GM12878 (cell line): ENCODE results near the gene PRDM16. TPM values are rescaled to one million over a fixed set of nuclear protein-coding genes. Genes with fewer than 3 reads are reported as not detected.

Experiments
- ATAC-seq: fragments of 200-7000 bp; cut with Tn5 transposase; 3 replicates; pipeline ENCODE4 v1.9.1; 2020; ENCODE audit warnings: mild to moderate bottlenecking, moderate library complexity
- BruUV-seq: library from RNA; stranded (reverse); fragments of 400-500 nt; replicated peaks from 2 replicates; lab custom pipeline; 2021; lab: Mats Ljungman, UMichigan
- CTCF ChIA-PET: fragments of 300-600 bp; sonication (Branson Sonifier 250); formaldehyde crosslinking; extraction: SDS; loops from one replicate; lab custom pipeline; 2021; ENCODE audit warnings: inconsistent platforms; lab: Yijun Ruan, JAX
- POLR2A ChIA-PET: fragments of 350-600 bp; formaldehyde crosslinking; extraction: SDS; loops from one replicate; lab custom pipeline; 2021; ENCODE audit warnings: inconsistent platforms; lab: Charles Lee
- RAD21 ChIA-PET: fragments of 300-600 bp; sonication (Branson Sonifier 250); formaldehyde crosslinking; loops from one replicate; lab custom pipeline; 2023; ENCODE audit warnings: antibody characterized with exemption; ENCODE audit not compliant: unreplicated experiment; lab: Charles Lee
- SMC1A ChIA-PET: fragments of 300-600 bp; sonication (Branson Sonifier 250); formaldehyde crosslinking; loops from one replicate; lab custom pipeline; 2023; ENCODE audit not compliant: unreplicated experiment, uncharacterized antibody; lab: Charles Lee
- DNase-seq: peaks from one replicate; pipeline ENCODE4 v3.0.0-alpha.2; 2011; ENCODE audit warnings: low read depth, low spot score
- FAIRE-seq: peaks from 3 replicates; lab custom pipeline; 2011; peaks lifted over from hg19 to GRCh38; lab: Jason Lieb, UNC
- H2AFZ ChIP-seq: 2 replicates; pipeline ENCODE4 v1.6.0; 2011; ENCODE audit warnings: low read depth, low read length, control low read depth; ENCODE audit not compliant: control insufficient read depth
- H3K27ac ChIP-seq: 2 replicates; pipeline ENCODE4 v1.5.1; 2011; ENCODE audit warnings: control low read depth; ENCODE audit not compliant: control insufficient read depth, insufficient read depth
- H3K27me3 ChIP-seq, 2 experiments: replicated peaks in 1 of 2; 2 replicates each; pipeline versions ENCODE4 v1.6.0 to v1.6.1; 2011; ENCODE audit warnings: low read length in 1 of 2; ENCODE audit not compliant: control insufficient read depth in 2 of 2, insufficient read depth in 2 of 2
- H3K36me3 ChIP-seq, 2 experiments: 2 replicates each; pipeline ENCODE4 v1.5.1; 2011; ENCODE audit warnings: low read length in 1 of 2; ENCODE audit not compliant: control insufficient read depth in 2 of 2, insufficient read depth in 2 of 2
- H3K4me1 ChIP-seq: 2 replicates; pipeline ENCODE4 v1.6.1; 2011; ENCODE audit warnings: mild to moderate bottlenecking, low read length, moderate library complexity, mixed read lengths; ENCODE audit not compliant: control insufficient read depth, insufficient read depth
- H3K4me2 ChIP-seq: 2 replicates; pipeline ENCODE4 v1.6.0; 2011; ENCODE audit warnings: control low read depth; ENCODE audit not compliant: control insufficient read depth, insufficient read depth
- H3K4me3 ChIP-seq: fragments of 200-600 bp; sonication (generic); 2 replicates; pipeline ENCODE4 v1.5.1; 2016
- H3K79me2 ChIP-seq: 2 replicates; pipeline ENCODE4 v1.6.0; 2011; ENCODE audit warnings: low read length; ENCODE audit not compliant: control insufficient read depth, insufficient read depth
- H3K9ac ChIP-seq: 2 replicates; pipeline ENCODE4 v1.8.0; 2011; ENCODE audit warnings: low read length, control low read depth, mixed read lengths; ENCODE audit not compliant: control insufficient read depth, insufficient read depth
- H3K9me3 ChIP-seq: replicated peaks from 3 replicates; pipeline ENCODE4 v1.5.1; 2011; ENCODE audit warnings: mild to moderate bottlenecking, low read length; ENCODE audit not compliant: control insufficient read depth, insufficient read depth
- H4K20me1 ChIP-seq: 2 replicates; pipeline ENCODE4 v1.6.0; 2011; ENCODE audit not compliant: control insufficient read depth, insufficient read depth
- ESRRA ChIP-seq: IDR thresholded peaks from 2 replicates; pipeline ENCODE4 v1.6.1; 2012; ENCODE audit warnings: mild to moderate bottlenecking, low read length, improper control_type of control experiment
- FOS ChIP-seq: IDR thresholded peaks from 3 replicates; pipeline ENCODE4 v1.6.1; 2011; ENCODE audit warnings: borderline replicate concordance; ENCODE audit not compliant: insufficient read length; ENCODE audit errors: extremely low read depth
- KAT2A ChIP-seq: conservative IDR thresholded peaks from 2 replicates; pipeline ENCODE4 v1.6.1; 2011; ENCODE audit warnings: low read depth, low read length; ENCODE audit not compliant: control insufficient read depth
- KLF5 ChIP-seq: fragments of 450-650 bp; IDR thresholded peaks from 2 replicates; pipeline ENCODE4 v1.6.1; 2014; ENCODE audit warnings: mild to moderate bottlenecking; ENCODE audit not compliant: partially characterized antibody
- NFYA ChIP-seq: IDR thresholded peaks from 2 replicates; pipeline ENCODE4 v1.6.1; 2011; ENCODE audit warnings: low read depth, mild to moderate bottlenecking, low read length, improper control_type of control experiment, borderline replicate concordance
- PAX5 ChIP-seq: IDR thresholded peaks from 2 replicates; pipeline ENCODE4 v1.6.1; 2011; ENCODE audit warnings: low read depth, low read length, borderline replicate concordance
- RBBP5 ChIP-seq: fragments of 200-600 bp; sonication (generic); conservative IDR thresholded peaks from 2 replicates; pipeline ENCODE4 v1.6.1; 2016
- WGBS: methylation state at CpG from one replicate; pipeline ENCODE4 v1.1.6; 2016; ENCODE audit warnings: low lambda C conversion rate; ENCODE audit not compliant: insufficient replicate concordance, insufficient coverage; ENCODE audit errors: missing lambda C conversion rate; 5-methylcytosine and 5-hydroxymethylcytosine counted together
- in situ Hi-C: fragments of 300-500 bp; cut with MboI; formaldehyde crosslinking; loops from 9 replicates; pipeline ENCODE4 v1.14.3; 2018; ENCODE audit warnings: mixed read lengths
- intact Hi-C: fragments of 100-400 bp; cut with micrococcal nuclease; formaldehyde crosslinking; loops from one replicate; pipeline ENCODE4 v1.14.2; 2022; ENCODE audit not compliant: unreplicated experiment
- polyA plus RNA-seq, 11 experiments: library from polyadenylated mRNA; depleted of rRNA in 4 of 11; unstranded in 6 of 11; stranded (reverse) in 5 of 11; fragments of >200 nt; fragmentation: Nextera tagmentation in 4 of 11; fragmentation: Illumina TruSeq in 1 of 11; extraction: Ambion mirVana in 4 of 11; extraction: Trizol in 1 of 11; gene quantifications; 1 replicate in 1 of 11; 2 replicates in 10 of 11; pipeline versions ENCODE4 v1.2.1 to v1.2.3, GENCODE V29; 2011 to 2016; ENCODE audit warnings: inconsistent platforms in 2 of 11, missing spikeins in 2 of 11, low read depth in 1 of 11
- total RNA-seq, 4 experiments: library from RNA; depleted of rRNA in 3 of 4; stranded (reverse); fragments of >200 nt in 3 of 4; fragmentation: Illumina TruSeq in 1 of 4; extraction: Trizol in 1 of 4; gene quantifications; 2 replicates each; pipeline versions ENCODE4 v1.2.1 to v1.2.3, GENCODE V29; 2013 to 2021
- TF ChIP-seq, protein P1 (sequence below): fragments of 150-350 bp; IDR thresholded peaks from 2 replicates; pipeline ENCODE4 v1.6.1; 2016; ENCODE audit warnings: low read depth, low read length
- TF ChIP-seq, protein P2 (sequence below): fragments of 450-650 bp; IDR thresholded peaks from 2 replicates; pipeline ENCODE4 v1.6.1; 2018; ENCODE audit warnings: borderline replicate concordance, mild to moderate bottlenecking; ENCODE audit not compliant: partially characterized antibody
- TF ChIP-seq, protein P3 (sequence below): fragments of 450-650 bp; IDR thresholded peaks from 2 replicates; pipeline ENCODE4 v1.6.1; 2018; ENCODE audit warnings: mild to moderate bottlenecking, low read depth, moderate library complexity; ENCODE audit not compliant: partially characterized antibody

PRDM16 gene
- total and polyA plus RNA-seq, 10 of the 15 experiments (the other 5 are each of a cell fraction or from before 2014, with no cell fraction given), result 0.03 TPM; not detected in 9

GRCh38 chr1:3099861-3100260 lies 30.9 kb downstream of the PRDM16 start (continued):
- TF ChIP-seq NFYA (no peak), KAT2A (no peak)
- TF ChIP-seq, protein P1, sequence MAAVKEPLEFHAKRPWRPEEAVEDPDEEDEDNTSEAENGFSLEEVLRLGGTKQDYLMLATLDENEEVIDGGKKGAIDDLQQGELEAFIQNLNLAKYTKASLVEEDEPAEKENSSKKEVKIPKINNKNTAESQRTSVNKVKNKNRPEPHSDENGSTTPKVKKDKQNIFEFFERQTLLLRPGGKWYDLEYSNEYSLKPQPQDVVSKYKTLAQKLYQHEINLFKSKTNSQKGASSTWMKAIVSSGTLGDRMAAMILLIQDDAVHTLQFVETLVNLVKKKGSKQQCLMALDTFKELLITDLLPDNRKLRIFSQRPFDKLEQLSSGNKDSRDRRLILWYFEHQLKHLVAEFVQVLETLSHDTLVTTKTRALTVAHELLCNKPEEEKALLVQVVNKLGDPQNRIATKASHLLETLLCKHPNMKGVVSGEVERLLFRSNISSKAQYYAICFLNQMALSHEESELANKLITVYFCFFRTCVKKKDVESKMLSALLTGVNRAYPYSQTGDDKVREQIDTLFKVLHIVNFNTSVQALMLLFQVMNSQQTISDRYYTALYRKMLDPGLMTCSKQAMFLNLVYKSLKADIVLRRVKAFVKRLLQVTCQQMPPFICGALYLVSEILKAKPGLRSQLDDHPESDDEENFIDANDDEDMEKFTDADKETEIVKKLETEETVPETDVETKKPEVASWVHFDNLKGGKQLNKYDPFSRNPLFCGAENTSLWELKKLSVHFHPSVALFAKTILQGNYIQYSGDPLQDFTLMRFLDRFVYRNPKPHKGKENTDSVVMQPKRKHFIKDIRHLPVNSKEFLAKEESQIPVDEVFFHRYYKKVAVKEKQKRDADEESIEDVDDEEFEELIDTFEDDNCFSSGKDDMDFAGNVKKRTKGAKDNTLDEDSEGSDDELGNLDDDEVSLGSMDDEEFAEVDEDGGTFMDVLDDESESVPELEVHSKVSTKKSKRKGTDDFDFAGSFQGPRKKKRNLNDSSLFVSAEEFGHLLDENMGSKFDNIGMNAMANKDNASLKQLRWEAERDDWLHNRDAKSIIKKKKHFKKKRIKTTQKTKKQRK, result no peak

- no peak for FAIRE-seq
- POLR2A ChIA-PET, result no interaction called here
- 28% methylated on average over 29 of the region's 29 CpGs for WGBS
- Histone ChIP-seq H3K79me2 (no peaks in the 10 kb centered on the region), H3K36me3 (no peaks in the 10 kb centered on the region), H3K9me3 (no peaks in the 10 kb centered on the region), H3K4me2 (no peak overlapping the region), H3K4me1 (no peaks in the 10 kb centered on the region), H3K27me3 (no peaks in the 10 kb centered on the region; a peak in 1 of 4 replicates), H2AFZ (no peak overlapping the region), H3K27ac (no peak overlapping the region), H4K20me1 (no peaks in the 10 kb centered on the region), H3K4me3 (no peak overlapping the region), H3K9ac (no peak overlapping the region)
- no TSS peak for BruUV-seq
- SMC1A ChIA-PET, result no interaction called here
- RAD21 ChIA-PET, result no interaction called here
- no peak for DNase-seq
- CTCF ChIA-PET, result no interaction called here
- intact Hi-C loops, result no loop called here
- ATAC-seq, result no peak
- in situ Hi-C loops, result no loop called here
- TF ChIP-seq KLF5 (no peak), ESRRA (no peak), PAX5 (no peak), FOS (no peak), RBBP5 (no peak)
- TF ChIP-seq, protein P2, sequence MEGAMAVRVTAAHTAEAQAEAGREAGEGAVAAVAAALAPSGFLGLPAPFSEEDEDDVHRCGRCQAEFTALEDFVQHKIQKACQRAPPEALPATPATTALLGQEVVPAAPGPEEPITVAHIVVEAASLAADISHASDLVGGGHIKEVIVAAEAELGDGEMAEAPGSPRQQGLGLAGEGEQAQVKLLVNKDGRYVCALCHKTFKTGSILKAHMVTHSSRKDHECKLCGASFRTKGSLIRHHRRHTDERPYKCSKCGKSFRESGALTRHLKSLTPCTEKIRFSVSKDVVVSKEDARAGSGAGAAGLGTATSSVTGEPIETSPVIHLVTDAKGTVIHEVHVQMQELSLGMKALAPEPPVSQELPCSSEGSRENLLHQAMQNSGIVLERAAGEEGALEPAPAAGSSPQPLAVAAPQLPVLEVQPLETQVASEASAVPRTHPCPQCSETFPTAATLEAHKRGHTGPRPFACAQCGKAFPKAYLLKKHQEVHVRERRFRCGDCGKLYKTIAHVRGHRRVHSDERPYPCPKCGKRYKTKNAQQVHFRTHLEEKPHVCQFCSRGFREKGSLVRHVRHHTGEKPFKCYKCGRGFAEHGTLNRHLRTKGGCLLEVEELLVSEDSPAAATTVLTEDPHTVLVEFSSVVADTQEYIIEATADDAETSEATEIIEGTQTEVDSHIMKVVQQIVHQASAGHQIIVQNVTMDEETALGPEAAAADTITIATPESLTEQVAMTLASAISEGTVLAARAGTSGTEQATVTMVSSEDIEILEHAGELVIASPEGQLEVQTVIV, result no peak
- TF ChIP-seq, protein P3, sequence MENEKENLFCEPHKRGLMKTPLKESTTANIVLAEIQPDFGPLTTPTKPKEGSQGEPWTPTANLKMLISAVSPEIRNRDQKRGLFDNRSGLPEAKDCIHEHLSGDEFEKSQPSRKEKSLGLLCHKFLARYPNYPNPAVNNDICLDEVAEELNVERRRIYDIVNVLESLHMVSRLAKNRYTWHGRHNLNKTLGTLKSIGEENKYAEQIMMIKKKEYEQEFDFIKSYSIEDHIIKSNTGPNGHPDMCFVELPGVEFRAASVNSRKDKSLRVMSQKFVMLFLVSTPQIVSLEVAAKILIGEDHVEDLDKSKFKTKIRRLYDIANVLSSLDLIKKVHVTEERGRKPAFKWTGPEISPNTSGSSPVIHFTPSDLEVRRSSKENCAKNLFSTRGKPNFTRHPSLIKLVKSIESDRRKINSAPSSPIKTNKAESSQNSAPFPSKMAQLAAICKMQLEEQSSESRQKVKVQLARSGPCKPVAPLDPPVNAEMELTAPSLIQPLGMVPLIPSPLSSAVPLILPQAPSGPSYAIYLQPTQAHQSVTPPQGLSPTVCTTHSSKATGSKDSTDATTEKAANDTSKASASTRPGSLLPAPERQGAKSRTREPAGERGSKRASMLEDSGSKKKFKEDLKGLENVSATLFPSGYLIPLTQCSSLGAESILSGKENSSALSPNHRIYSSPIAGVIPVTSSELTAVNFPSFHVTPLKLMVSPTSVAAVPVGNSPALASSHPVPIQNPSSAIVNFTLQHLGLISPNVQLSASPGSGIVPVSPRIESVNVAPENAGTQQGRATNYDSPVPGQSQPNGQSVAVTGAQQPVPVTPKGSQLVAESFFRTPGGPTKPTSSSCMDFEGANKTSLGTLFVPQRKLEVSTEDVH, result no peak
Observed at GRCh38 chr1:3101124-3101939, 32.3 kb downstream of the PRDM16 start.
